Measurements from ENCODE around the gene ARHGAP28. TPM values are rescaled to one million over a fixed set of nuclear protein-coding genes. Genes with fewer than 3 reads are reported as not detected.

Gene ARHGAP28
- total and polyA plus RNA-seq, 10 of the 15 experiments (the other 5 are each of a cell fraction or from before 2014, with no cell fraction given) = not detected

GRCh38 chr18:6865251-6865650 lies 135.7 kb downstream of the ARHGAP28 start:
- CTCF ChIA-PET = no interaction called here
- in situ Hi-C loops (cut with MboI) = no loop called here
- BruUV-seq (replicated peaks) = no TSS peak
- no peak for TF ChIP-seq CEBPZ (IDR thresholded peaks at IDR 0.05; ENCODE audit: low read depth, low read length)
- TF ChIP-seq REST (IDR thresholded peaks at IDR 0.05; ENCODE audit: low read depth, low read length) = no peak
- TF ChIP-seq SP1 (IDR thresholded peaks at IDR 0.05; ENCODE audit: low read depth, low read length) = no peak
- no peak for TF ChIP-seq EGR1 (IDR thresholded peaks at IDR 0.05; ENCODE audit: borderline replicate concordance in 1 of 2, low read depth in 2 of 2, low read length in 2 of 2)
- no peak for TF ChIP-seq EZH2 (IDR thresholded peaks at IDR 0.05; ENCODE audit: borderline replicate concordance, control insufficient read depth, low read depth, low read length)
- TF ChIP-seq PBX3 (IDR thresholded peaks at IDR 0.05; ENCODE audit: insufficient replicate concordance, low read depth, low read length) = no peak
- no peak for TF ChIP-seq CEBPB (IDR thresholded peaks at IDR 0.05; ENCODE audit: borderline replicate concordance in 1 of 2, low read depth in 2 of 2, low read length in 2 of 2)
- TF ChIP-seq MEF2A (IDR thresholded peaks at IDR 0.05; ENCODE audit: insufficient read depth, low read depth, low read length) = no peak
- TF ChIP-seq IKZF2 (IDR thresholded peaks at IDR 0.05) = no peak
- TF ChIP-seq HDGF (IDR thresholded peaks at IDR 0.05) = no peak
- no peak for TF ChIP-seq HCFC1 (IDR thresholded peaks at IDR 0.05; ENCODE audit: low read length)
- no peak for TF ChIP-seq KAT2A (conservative IDR thresholded peaks at IDR 0.05; ENCODE audit: control insufficient read depth, low read depth, low read length)
- no peak for TF ChIP-seq SMARCA5 (IDR thresholded peaks at IDR 0.05)
- TF ChIP-seq FOS (IDR thresholded peaks at IDR 0.05; ENCODE audit: borderline replicate concordance, extremely low read depth, insufficient read length) = no peak
- no peak for TF ChIP-seq MEF2B (IDR thresholded peaks at IDR 0.05; ENCODE audit: partially characterized antibody, poor library complexity, severe bottlenecking)
- TF ChIP-seq BHLHE40 (IDR thresholded peaks at IDR 0.05; ENCODE audit: borderline replicate concordance in 1 of 2, low read depth in 2 of 2, low read length in 1 of 2) = no peak

More at GRCh38 chr18:6865251-6865650, 135.7 kb downstream of the ARHGAP28 start:
- Histone ChIP-seq H3K36me3 (ENCODE audit: control insufficient read depth in 2 of 2, insufficient read depth in 2 of 2, low read length in 1 of 2) (no peaks in the 10 kb centered on the region), H3K4me2 (ENCODE audit: control insufficient read depth, insufficient read depth) (no peak overlapping the region), H4K20me1 (ENCODE audit: control insufficient read depth, insufficient read depth) (no peaks in the 10 kb centered on the region), H2AFZ (ENCODE audit: control insufficient read depth, low read depth, low read length) (no peak overlapping the region), H3K79me2 (ENCODE audit: control insufficient read depth, insufficient read depth, low read length) (no peaks in the 10 kb centered on the region), H3K9me3 (replicated peaks; ENCODE audit: control insufficient read depth, insufficient read depth, low read length) (no peaks in the 10 kb centered on the region), H3K4me3 (no peak overlapping the region), H3K27ac (ENCODE audit: control insufficient read depth, insufficient read depth) (no peak overlapping the region), H3K27me3 (replicated peaks in 1 of 2; ENCODE audit: control insufficient read depth in 2 of 2, insufficient read depth in 2 of 2, low read length in 1 of 2) (no peaks in the 10 kb centered on the region), H3K9ac (ENCODE audit: control insufficient read depth, insufficient read depth, low read length) (no peak overlapping the region), H3K4me1 (ENCODE audit: control insufficient read depth, insufficient read depth, low read length) (no peaks in the 10 kb centered on the region)
- POLR2A ChIA-PET = no interaction called here
- SMC1A ChIA-PET (ENCODE audit: uncharacterized antibody, unreplicated experiment) = no interaction called here
- no peak for FAIRE-seq
- intact Hi-C loops (cut with micrococcal nuclease; ENCODE audit: unreplicated experiment) = no loop called here
- ATAC-seq = no peak
- no peak for DNase-seq (ENCODE audit: low read depth, low spot score)
- RAD21 ChIA-PET (ENCODE audit: unreplicated experiment) = no interaction called here
